ENCODE data around the gene PSMB10.
"Not testable (repeated sequence)": the region's sequence is repeated elsewhere in the genome, so short reads cannot be mapped to it uniquely, and the experiment has no call there.

PSMB10 gene

GRCh38 chr16:67942200-67942509 is 5.5 kb upstream of the PSMB10 start:
- no peak for DNase-seq (ENCODE audit: low read depth in 2 of 2)

GRCh38 chr16:67941469-67942199 is 5.0 kb upstream of the PSMB10 start:
- DNase-seq (ENCODE audit: low read depth in 2 of 2): no peak

GRCh38 chr16:67940446-67941089 is 3.9 kb upstream of the PSMB10 start:
- DNase-seq (ENCODE audit: low read depth in 2 of 2): no peak

GRCh38 chr16:67939507-67940445 is 3.1 kb upstream of the PSMB10 start:
- DNase-seq (ENCODE audit: low read depth in 2 of 2): peak in 1 of 2 donors; percentile 8

- DNase-seq (ENCODE audit: low read depth in 2 of 2): not testable (repeated sequence)
Observed at GRCh38 chr16:67937713-67938112, 1.1 kb upstream of the PSMB10 start.

GRCh38 chr16:67936880-67937605 is 393 bp upstream of the PSMB10 start:
- DNase-seq (ENCODE audit: low read depth in 2 of 2): peak; percentile 44 to 52

- peak; percentile 87 for DNase-seq (ENCODE audit: low read depth in 2 of 2)
Observed at GRCh38 chr16:67935402-67936123, 1.1 kb downstream of the PSMB10 start.

GRCh38 chr16:67935101-67935401 is 1.6 kb downstream of the PSMB10 start:
- DNase-seq (ENCODE audit: low read depth in 2 of 2): no peak

GRCh38 chr16:67934306-67935100 is 2.1 kb downstream of the PSMB10 start:
- DNase-seq (ENCODE audit: low read depth in 2 of 2): no peak

- no peak for DNase-seq (ENCODE audit: low read depth in 2 of 2)
Observed at GRCh38 chr16:67933805-67934204, 2.8 kb downstream of the PSMB10 start.

GRCh38 chr16:67932462-67932840 is 4.2 kb downstream of the PSMB10 start:
- DNase-seq (ENCODE audit: low read depth in 2 of 2): no peak

- DNase-seq (ENCODE audit: low read depth in 2 of 2): no peak
Observed at GRCh38 chr16:67931712-67932461, 4.8 kb downstream of the PSMB10 start, which contains the start of gene CTRL. CTRL (minus strand) TSS chr16:67931862; CDS start chr16:67931852, 10 bp downstream.

- no peak for DNase-seq (ENCODE audit: low read depth in 2 of 2)
Observed at GRCh38 chr16:67930678-67931211, 5.9 kb downstream of the PSMB10 start.

- no peak for DNase-seq (ENCODE audit: low read depth in 2 of 2)
Observed at GRCh38 chr16:67930191-67930590, 6.5 kb downstream of the PSMB10 start.

- peak; percentile 48 for DNase-seq (ENCODE audit: low read depth in 2 of 2)
Observed at GRCh38 chr16:67928561-67929364, 7.9 kb downstream of the PSMB10 start.

GRCh38 chr16:67928147-67928546 is 8.5 kb downstream of the PSMB10 start:
- DNase-seq (ENCODE audit: low read depth in 2 of 2): no peak

GRCh38 chr16:67927131-67927941 is 9.3 kb downstream of the PSMB10 start:
- no peak for DNase-seq (ENCODE audit: low read depth in 2 of 2)
